Measurements from ENCODE around the gene NTM. TPM values are rescaled to one million over a fixed set of nuclear protein-coding genes. Genes with fewer than 3 reads are reported as not detected.

Gene NTM
- polyA plus RNA-seq, 1 donor (not counting 4 experiments of a cell fraction or from before 2014, with no cell fraction given), result 47.9 TPM

DNA sequence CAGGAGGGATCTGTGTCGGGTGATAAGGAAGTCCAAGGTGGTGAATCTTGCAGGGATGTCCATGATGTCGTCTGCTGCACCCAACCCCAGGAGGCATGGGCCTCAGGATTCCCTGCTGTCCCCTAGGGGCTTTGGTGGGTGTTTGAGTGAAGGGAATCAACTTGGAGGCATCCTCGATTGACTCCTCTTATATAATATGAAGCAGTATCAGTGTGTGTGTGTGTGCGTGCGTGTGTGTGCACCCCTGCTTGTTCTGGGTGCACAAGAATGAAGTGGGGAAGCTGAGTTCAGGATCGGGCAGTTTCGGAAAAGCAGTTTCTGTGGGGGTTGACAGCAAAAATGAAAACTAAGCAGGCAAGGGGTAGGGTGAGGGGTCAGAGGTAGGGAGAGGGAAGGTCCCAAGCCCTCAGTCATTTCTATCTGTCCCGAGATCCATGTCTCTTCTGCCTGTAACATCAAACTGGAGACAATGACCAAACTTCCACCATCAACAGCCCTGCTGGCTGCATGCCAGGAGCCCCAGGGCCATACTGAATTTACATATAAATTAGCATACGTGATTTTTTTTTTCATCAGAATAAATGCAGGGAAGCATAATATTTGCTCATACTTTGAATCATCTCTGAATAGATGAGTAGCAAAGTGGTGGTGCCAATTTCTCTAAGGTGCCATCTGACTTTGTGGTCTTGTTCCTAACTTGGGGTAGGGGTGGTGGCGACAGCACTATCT is 2.0 kb downstream of the NTM start:
- FAIRE-seq (no peak), DNase-seq (ENCODE audit: low read depth, low spot score) (no peak)
- Histone ChIP-seq H3K4me2 (ENCODE audit: control insufficient read depth, extremely low read depth, insufficient read depth, low read depth, low read length) (no peak overlapping the region), H3K27ac (ENCODE audit: control insufficient read depth, insufficient read depth, low read length) (no peak overlapping the region), H3K9me3 (ENCODE audit: control insufficient read depth, low read depth, low read length) (no peaks in the 10 kb centered on the region), H3K36me3 (ENCODE audit: control insufficient read depth in 2 of 2, extremely low read depth in 1 of 2, insufficient read depth in 2 of 2, low read length in 2 of 2) (no peaks in the 10 kb centered on the region), H3K4me1 (ENCODE audit: control insufficient read depth, extremely low read depth, insufficient read depth, low read length) (no peaks in the 10 kb centered on the region), H3K4me3 (ENCODE audit: control insufficient read depth in 2 of 3, extremely low read depth in 1 of 3, insufficient read depth in 2 of 3, low read depth in 1 of 3, low read length in 3 of 3) (no peak overlapping the region), H2AFZ (ENCODE audit: control insufficient read depth, low read length) (no peak overlapping the region), H4K20me1 (ENCODE audit: control insufficient read depth, extremely low read depth, insufficient read depth, low read length) (no peaks in the 10 kb centered on the region), H3K9me1 (ENCODE audit: control insufficient read depth, extremely low read depth, insufficient read depth, low read length) (no peaks in the 10 kb centered on the region), H3K27me3 (ENCODE audit: control insufficient read depth, extremely low read depth, insufficient read depth, low read length) (peaks cover 35% of the 10 kb centered on the region), H3K79me2 (ENCODE audit: control insufficient read depth, insufficient read depth, low read length) (no peaks in the 10 kb centered on the region), H3K9ac (ENCODE audit: control insufficient read depth, extremely low read depth, insufficient read depth, low read length) (no peak overlapping the region)
- TF ChIP-seq EZH2 (IDR thresholded peaks at IDR 0.05; ENCODE audit: low read length), result no peak
- TF ChIP-seq, protein P1, sequence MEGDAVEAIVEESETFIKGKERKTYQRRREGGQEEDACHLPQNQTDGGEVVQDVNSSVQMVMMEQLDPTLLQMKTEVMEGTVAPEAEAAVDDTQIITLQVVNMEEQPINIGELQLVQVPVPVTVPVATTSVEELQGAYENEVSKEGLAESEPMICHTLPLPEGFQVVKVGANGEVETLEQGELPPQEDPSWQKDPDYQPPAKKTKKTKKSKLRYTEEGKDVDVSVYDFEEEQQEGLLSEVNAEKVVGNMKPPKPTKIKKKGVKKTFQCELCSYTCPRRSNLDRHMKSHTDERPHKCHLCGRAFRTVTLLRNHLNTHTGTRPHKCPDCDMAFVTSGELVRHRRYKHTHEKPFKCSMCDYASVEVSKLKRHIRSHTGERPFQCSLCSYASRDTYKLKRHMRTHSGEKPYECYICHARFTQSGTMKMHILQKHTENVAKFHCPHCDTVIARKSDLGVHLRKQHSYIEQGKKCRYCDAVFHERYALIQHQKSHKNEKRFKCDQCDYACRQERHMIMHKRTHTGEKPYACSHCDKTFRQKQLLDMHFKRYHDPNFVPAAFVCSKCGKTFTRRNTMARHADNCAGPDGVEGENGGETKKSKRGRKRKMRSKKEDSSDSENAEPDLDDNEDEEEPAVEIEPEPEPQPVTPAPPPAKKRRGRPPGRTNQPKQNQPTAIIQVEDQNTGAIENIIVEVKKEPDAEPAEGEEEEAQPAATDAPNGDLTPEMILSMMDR (optimal IDR thresholded peaks at IDR 0.05 in 1 of 3, IDR thresholded peaks at IDR 0.05 in 1 of 3, conservative IDR thresholded peaks at IDR 0.05 in 1 of 3; ENCODE audit: extremely low read depth in 1 of 3, insufficient read depth in 2 of 3, low read length in 3 of 3), result no peak
- dilution Hi-C loops (cut with MboI; ENCODE audit: extremely low pct_ligation_motif_present, low sequenced_read_pairs), result no loop called here

DNA sequence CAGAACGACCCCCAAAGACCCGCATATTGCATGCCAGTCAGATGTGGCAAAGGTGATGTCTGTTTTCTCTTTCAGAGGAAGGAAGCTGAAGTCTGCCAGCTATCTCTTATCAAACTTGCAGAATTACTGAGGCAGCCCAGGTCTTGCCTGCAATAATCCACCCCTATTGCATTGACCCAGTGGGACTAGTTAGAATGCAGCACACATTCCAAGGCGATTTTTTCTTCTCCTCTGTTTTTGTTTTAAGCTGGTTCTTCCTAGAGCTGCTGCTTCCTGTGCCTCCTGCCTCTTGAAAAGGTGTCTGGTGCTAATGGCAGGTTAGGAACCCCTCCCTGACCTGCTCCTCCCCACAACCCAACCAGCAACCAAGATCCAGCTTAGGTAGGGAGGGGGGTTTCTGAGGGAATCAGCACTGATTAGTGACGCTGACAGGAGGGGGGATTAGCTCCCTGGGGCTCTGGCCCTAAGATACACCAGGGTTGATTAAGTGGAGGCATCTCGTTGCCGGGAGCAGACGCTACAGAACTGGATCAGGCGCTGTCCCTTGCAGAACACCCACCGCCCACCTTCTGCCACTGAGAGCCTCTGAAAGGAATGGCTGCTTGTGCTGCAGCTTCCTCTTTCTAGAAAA is 2.8 kb downstream of the NTM start:
- H2AFZ ChIP-seq (ENCODE audit: control insufficient read depth, low read length), result no peak overlapping the region
- H3K27ac ChIP-seq (ENCODE audit: control insufficient read depth, insufficient read depth, low read length), result no peak overlapping the region
- H3K4me1 ChIP-seq (ENCODE audit: control insufficient read depth, extremely low read depth, insufficient read depth, low read length), result no peaks in the 10 kb centered on the region
- H3K4me3 ChIP-seq (ENCODE audit: control insufficient read depth in 2 of 3, extremely low read depth in 1 of 3, insufficient read depth in 2 of 3, low read depth in 1 of 3, low read length in 3 of 3), result no peak overlapping the region
- dilution Hi-C loops (cut with MboI; ENCODE audit: extremely low pct_ligation_motif_present, low sequenced_read_pairs), result no loop called here
- no peak overlapping the region for H3K4me2 ChIP-seq (ENCODE audit: control insufficient read depth, extremely low read depth, insufficient read depth, low read depth, low read length)
- H3K36me3 ChIP-seq (ENCODE audit: control insufficient read depth in 2 of 2, extremely low read depth in 1 of 2, insufficient read depth in 2 of 2, low read length in 2 of 2), result no peaks in the 10 kb centered on the region
- FAIRE-seq, result no peak
- H3K79me2 ChIP-seq (ENCODE audit: control insufficient read depth, insufficient read depth, low read length), result no peaks in the 10 kb centered on the region
- H4K20me1 ChIP-seq (ENCODE audit: control insufficient read depth, extremely low read depth, insufficient read depth, low read length), result no peaks in the 10 kb centered on the region
- peaks cover 35% of the 10 kb centered on the region for H3K27me3 ChIP-seq (ENCODE audit: control insufficient read depth, extremely low read depth, insufficient read depth, low read length)
- no peak for DNase-seq (ENCODE audit: low read depth, low spot score)
- TF ChIP-seq, protein P1 (optimal IDR thresholded peaks at IDR 0.05 in 1 of 3, IDR thresholded peaks at IDR 0.05 in 1 of 3, conservative IDR thresholded peaks at IDR 0.05 in 1 of 3; ENCODE audit: extremely low read depth in 1 of 3, insufficient read depth in 2 of 3, low read length in 3 of 3), result no peak
- TF ChIP-seq EZH2 (IDR thresholded peaks at IDR 0.05; ENCODE audit: low read length), result no peak
- H3K9me1 ChIP-seq (ENCODE audit: control insufficient read depth, extremely low read depth, insufficient read depth, low read length), result no peaks in the 10 kb centered on the region
- no peak overlapping the region for H3K9ac ChIP-seq (ENCODE audit: control insufficient read depth, extremely low read depth, insufficient read depth, low read length)
- H3K9me3 ChIP-seq (ENCODE audit: control insufficient read depth, low read depth, low read length), result no peaks in the 10 kb centered on the region
